Stomach (tissue), 9 donors: Measurements from ENCODE around the gene S1PR4. TPM values are rescaled to one million over a fixed set of nuclear protein-coding genes. Genes with fewer than 3 reads are reported as not detected.
"Not testable (repeated sequence)": the region's sequence is repeated elsewhere in the genome, so short reads cannot be mapped to it uniquely, and the experiment has no call there.

Experiments used
- DNase-seq, 2 donors: peaks; one replicate each; pipeline versions ENCODE4 v3.0.0 to v3.0.0-alpha.2; 2013 to 2019
- H3K27ac ChIP-seq, 5 donors: fragments of 200-600 bp in 4 of 5; sonication (generic) in 4 of 5; one replicate each; pipeline ENCODE4 v1.5.1; 2013 to 2019; ENCODE audit warnings: mild to moderate bottlenecking in 1 of 5, moderate library complexity in 1 of 5
- H3K27me3 ChIP-seq, 3 donors: fragments of 200-600 bp; sonication (generic); one replicate each; pipeline ENCODE4 v1.5.1; 2017 to 2019; ENCODE audit warnings: mixed run types in 1 of 3
- H3K36me3 ChIP-seq, 4 donors: fragments of 200-600 bp; sonication (generic); 1 replicate in 3 of 4; 2 replicates in 1 of 4; pipeline ENCODE4 v1.5.1; 2016 to 2019
- H3K4me1 ChIP-seq, 4 donors: fragments of 200-600 bp; sonication (generic); one replicate each; pipeline ENCODE4 v1.5.1; 2016 to 2019
- H3K4me3 ChIP-seq, 4 donors: fragments of 200-600 bp; sonication (generic) in 3 of 4; one replicate each; pipeline ENCODE4 v1.5.1; 2016 to 2019; ENCODE audit warnings: mild to moderate bottlenecking in 1 of 4
- H3K9me3 ChIP-seq, 4 donors: fragments of 200-600 bp; sonication (generic); one replicate each; pipeline ENCODE4 v1.5.1; 2016 to 2019
- EP300 ChIP-seq: sonication (generic); formaldehyde crosslinking; IDR thresholded peaks from one replicate; pipeline ENCODE4 v1.6.1; 2017; ENCODE audit warnings: antibody characterized with exemption
- POLR2A ChIP-seq, 4 donors: fragments of 450-650 bp; IDR thresholded peaks; one replicate each; pipeline ENCODE4 v1.6.1; 2016; ENCODE audit warnings: antibody characterized with exemption in 4 of 4, control low read depth in 2 of 4, mild to moderate bottlenecking in 1 of 4, moderate library complexity in 1 of 4
- POLR2AphosphoS5 ChIP-seq, 3 donors: sonication (generic); formaldehyde crosslinking; IDR thresholded peaks; one replicate each; pipeline ENCODE4 v1.6.1; 2016; ENCODE audit warnings: antibody characterized with exemption in 3 of 3
- WGBS, 5 donors: extraction: QIAGEN DNeasy Blood & Tissue Kit in 3 of 5; methylation state at CpG; one replicate each; pipeline versions ENCODE4 v1.1.5 to v1.1.7; 2013 to 2018; 5-methylcytosine and 5-hydroxymethylcytosine counted together
- intact Hi-C: fragments of 100-400 bp; cut with DNase I; formaldehyde crosslinking; loops from one replicate; pipeline ENCODE4 v1.15.1; 2023; ENCODE audit warnings: low total_unique reads
- polyA plus RNA-seq, 3 donors: library from polyadenylated mRNA; stranded (reverse); fragments of 200-250 nt; gene quantifications; one replicate each; pipeline ENCODE4 v1.2.3, GENCODE V29; 2013
- total RNA-seq, 5 donors: library from RNA; depleted of rRNA; stranded (reverse); fragments of >200 nt; gene quantifications; one replicate each; pipeline versions ENCODE4 v1.1.0 to v1.2.3, GENCODE V29; 2014 to 2016
- TF ChIP-seq, protein P1 (sequence below), 7 experiments: fragments of 450-650 bp in 4 of 7; fragments of 200-600 bp in 3 of 7; sonication (generic) in 3 of 7; IDR thresholded peaks; one replicate each; pipeline ENCODE4 v1.5.1; 2016 to 2019; ENCODE audit warnings: antibody characterized with exemption in 7 of 7, control low read depth in 2 of 7, mild to moderate bottlenecking in 1 of 7
- donor health status: healthy with polysubstance abuse.
- donor health status: Bipolar disorder and iron deficiency.
- donor health status: healthy.

The S1PR4 gene
- total and polyA plus RNA-seq, 8 donors, result 1.3 to 22.2 (median 3.4) TPM; not detected in 2

DNA sequence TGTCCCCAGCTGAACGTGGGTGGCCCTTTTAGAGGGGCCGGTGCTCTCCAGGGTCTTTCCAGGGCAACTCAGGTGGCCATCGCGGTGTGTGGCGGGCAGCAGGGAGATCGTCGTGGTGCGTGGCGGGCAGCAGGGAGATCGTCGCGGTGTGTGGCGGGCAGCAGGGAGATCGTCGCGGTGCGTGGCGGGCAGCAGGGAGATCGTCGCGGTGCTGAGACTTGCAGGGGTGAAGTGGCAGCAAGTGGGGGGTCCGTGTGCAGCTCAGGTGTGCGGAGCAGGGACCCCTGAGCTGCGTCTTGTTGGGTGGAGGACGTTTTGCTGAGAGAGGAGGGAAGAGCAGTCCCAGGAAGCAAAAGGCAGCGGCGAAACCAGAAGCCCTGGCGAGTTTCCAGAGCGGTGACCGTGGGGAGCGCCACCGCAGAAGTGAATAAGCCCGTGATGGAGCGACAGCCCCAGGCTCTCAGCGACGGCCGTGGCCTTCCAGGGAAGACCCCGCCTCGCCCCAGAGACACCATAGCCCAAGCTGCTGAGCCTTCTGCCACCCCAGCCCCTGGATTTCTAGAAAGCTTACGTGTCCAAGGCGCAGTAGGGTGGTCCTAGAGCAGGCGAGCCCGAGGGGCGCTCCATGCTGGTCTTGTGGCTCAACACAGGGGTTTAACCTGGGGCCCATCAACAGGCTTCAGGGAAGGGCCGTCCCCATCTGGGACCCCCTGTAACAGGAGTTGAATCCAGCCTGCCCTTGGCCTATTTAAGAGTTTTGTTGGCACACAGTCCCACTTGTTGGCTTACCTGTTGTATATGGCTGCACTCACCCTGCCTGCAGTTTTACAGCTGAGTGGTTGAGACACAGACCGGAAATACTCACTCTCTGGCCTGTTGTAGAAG lies 12.6 kb downstream of the S1PR4 start:
- no peaks in the 10 kb centered on the region for H3K9me3 ChIP-seq
- H3K27ac ChIP-seq, result no peak overlapping the region
- H3K4me1 ChIP-seq, result peaks cover 28 to 43% (median 38%) of the 10 kb centered on the region in 4 donors
- no peak for DNase-seq
- no peaks in the 10 kb centered on the region for H3K27me3 ChIP-seq
- no peak overlapping the region for H3K4me3 ChIP-seq
- intact Hi-C loops, result no loop called here
- TF ChIP-seq POLR2AphosphoS5 (IDR thresholded peaks at IDR 0.05) (no peak), POLR2A (IDR thresholded peaks at IDR 0.05) (no peak), EP300 (no peak)
- TF ChIP-seq, protein P1, sequence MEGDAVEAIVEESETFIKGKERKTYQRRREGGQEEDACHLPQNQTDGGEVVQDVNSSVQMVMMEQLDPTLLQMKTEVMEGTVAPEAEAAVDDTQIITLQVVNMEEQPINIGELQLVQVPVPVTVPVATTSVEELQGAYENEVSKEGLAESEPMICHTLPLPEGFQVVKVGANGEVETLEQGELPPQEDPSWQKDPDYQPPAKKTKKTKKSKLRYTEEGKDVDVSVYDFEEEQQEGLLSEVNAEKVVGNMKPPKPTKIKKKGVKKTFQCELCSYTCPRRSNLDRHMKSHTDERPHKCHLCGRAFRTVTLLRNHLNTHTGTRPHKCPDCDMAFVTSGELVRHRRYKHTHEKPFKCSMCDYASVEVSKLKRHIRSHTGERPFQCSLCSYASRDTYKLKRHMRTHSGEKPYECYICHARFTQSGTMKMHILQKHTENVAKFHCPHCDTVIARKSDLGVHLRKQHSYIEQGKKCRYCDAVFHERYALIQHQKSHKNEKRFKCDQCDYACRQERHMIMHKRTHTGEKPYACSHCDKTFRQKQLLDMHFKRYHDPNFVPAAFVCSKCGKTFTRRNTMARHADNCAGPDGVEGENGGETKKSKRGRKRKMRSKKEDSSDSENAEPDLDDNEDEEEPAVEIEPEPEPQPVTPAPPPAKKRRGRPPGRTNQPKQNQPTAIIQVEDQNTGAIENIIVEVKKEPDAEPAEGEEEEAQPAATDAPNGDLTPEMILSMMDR (IDR thresholded peaks at IDR 0.05), result no peak
- WGBS, 5 donors, result 90 to 92% (median 91%) methylated on average over 43 to 46 of the region's 46 CpGs
- peaks cover 13 to 53% (median 37%) of the 10 kb centered on the region in 4 donors for H3K36me3 ChIP-seq

DNA sequence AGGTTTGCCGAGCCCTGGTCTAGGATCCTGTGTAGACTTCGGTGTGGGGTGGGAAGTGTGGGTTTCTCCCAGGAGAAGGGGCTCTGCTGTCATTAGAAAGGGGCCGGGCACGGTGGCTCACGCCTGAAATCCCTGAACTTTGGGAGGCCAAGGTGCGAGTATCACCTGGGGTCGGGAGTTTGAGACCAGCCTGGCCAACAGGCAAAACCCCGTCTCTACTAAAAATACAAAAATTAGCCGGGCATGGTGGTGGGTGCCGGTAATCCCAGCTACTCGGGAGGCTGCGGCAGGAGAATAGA lies 13.2 kb downstream of the S1PR4 start:
- H3K27me3 ChIP-seq, H3K9me3 ChIP-seq, intact Hi-C loops, H3K4me3 ChIP-seq, DNase-seq, H3K27ac ChIP-seq: not testable (repeated sequence)
- peaks cover 22 to 37% (median 32%) of the 10 kb centered on the region in 4 donors for H3K4me1 ChIP-seq
- 91 to 96% (median 95%) methylated on average over 12 of the region's 12 CpGs for WGBS, 5 donors
- peaks cover 13 to 59% (median 43%) of the 10 kb centered on the region in 4 donors for H3K36me3 ChIP-seq

DNA sequence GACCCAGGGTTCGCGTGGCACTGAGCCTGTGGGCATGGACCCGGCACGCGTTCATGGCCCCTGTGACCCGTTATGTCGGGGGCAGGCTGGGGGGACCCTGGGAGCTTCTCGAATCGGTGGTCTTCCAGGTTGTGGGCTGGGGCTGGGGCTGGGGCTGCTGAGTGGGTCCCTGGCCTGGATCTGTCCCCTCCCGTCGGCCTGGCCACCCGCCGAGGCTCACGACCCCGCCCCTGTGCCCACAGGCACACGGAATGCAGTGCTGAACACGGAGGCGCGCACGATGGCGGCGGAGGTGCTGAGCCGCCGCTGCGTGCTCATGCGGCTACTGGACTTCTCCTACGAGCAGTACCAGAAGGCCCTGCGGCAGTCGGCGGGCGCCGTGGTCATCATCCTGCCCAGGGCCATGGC lies 13.7 kb downstream of the S1PR4 start:
- no peaks in the 10 kb centered on the region for H3K9me3 ChIP-seq

DNA sequence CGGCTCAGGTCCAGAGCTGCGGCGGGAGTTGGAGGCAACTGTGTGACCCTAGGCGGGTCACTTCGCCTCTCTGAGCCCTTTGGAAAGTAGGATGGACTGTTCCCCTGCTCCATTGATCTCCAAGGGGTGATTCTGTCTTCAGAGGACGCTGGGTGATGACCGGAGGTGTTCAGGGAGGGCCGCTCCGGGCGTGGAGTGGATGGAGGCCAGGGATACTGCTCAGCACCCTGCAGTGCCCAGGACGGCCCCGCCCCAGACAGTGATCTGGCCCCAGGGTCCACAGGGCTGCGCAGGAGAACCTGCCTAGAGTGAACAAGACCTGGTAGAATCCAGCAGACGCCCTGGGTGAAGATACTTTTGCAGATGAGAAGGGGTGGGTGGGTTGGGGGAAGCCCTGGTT lies 14.1 kb downstream of the S1PR4 start:
- peaks cover 13 to 28% (median 23%) of the 10 kb centered on the region in 4 donors for H3K4me1 ChIP-seq
- 85 to 97% (median 91%) methylated on average over 4 to 14 of the region's 14 CpGs for WGBS, 5 donors
- H3K27me3 ChIP-seq, result no peaks in the 10 kb centered on the region
- H3K9me3 ChIP-seq, result no peaks in the 10 kb centered on the region
- DNase-seq, result no peak
- TF ChIP-seq POLR2AphosphoS5 (IDR thresholded peaks at IDR 0.05) (no peak), EP300 (no peak), POLR2A (IDR thresholded peaks at IDR 0.05) (no peak)
- TF ChIP-seq, protein P1 (IDR thresholded peaks at IDR 0.05), result no peak
- peaks cover 13 to 68% (median 49%) of the 10 kb centered on the region in 4 donors for H3K36me3 ChIP-seq
- H3K27ac ChIP-seq, result no peak overlapping the region
- intact Hi-C loops, result no loop called here
- no peak overlapping the region for H3K4me3 ChIP-seq

More for the DNA sequence above, 13.7 kb downstream of the S1PR4 start:
- H3K27ac ChIP-seq, result no peak overlapping the region
- DNase-seq, result no peak
- peaks cover 13 to 63% (median 47%) of the 10 kb centered on the region in 4 donors for H3K36me3 ChIP-seq
- intact Hi-C loops, result no loop called here
- WGBS, 5 donors, result 91 to 98% (median 95%) methylated on average over 32 of the region's 32 CpGs
- no peak overlapping the region for H3K4me3 ChIP-seq
- no peaks in the 10 kb centered on the region for H3K27me3 ChIP-seq
- peaks cover 18 to 33% (median 28%) of the 10 kb centered on the region in 4 donors for H3K4me1 ChIP-seq
- TF ChIP-seq POLR2AphosphoS5 (IDR thresholded peaks at IDR 0.05) (no peak), EP300 (no peak), POLR2A (IDR thresholded peaks at IDR 0.05) (no peak)
- TF ChIP-seq, protein P1 (IDR thresholded peaks at IDR 0.05), result no peak
